ENCODE data around the gene TCF7L2.

Gene TCF7L2

DNA sequence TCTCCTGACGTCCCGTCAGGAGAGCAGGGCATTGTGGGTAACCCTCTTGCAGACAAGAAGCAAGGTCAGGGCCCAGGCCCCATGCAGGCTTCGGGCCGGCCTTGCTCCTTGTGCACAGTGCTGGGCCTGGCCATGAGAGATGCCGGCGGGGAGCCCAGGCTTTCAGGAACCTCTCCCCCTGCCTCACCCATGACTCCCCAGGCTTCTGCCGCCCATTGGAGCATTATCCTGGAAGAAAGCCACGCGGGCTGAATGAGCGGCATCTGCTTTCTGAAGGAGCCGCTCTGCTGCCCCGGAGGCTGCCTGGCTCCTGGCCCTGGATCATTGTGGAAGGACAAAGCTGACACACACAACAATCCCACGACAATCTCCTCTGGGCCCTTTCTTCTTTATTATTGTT lies 233.5 kb downstream of the TCF7L2 start:
- Histone ChIP-seq H3F3A (ENCODE audit: insufficient read depth, low read length) (no peaks in the 10 kb centered on the region), H3K9ac (ENCODE audit: low read length) (no peak overlapping the region), H3K4me1 (ENCODE audit: insufficient read depth, low read length, severe bottlenecking) (no peaks in the 10 kb centered on the region), H3K4me3 (ENCODE audit: low read depth, low read length, poor library complexity, severe bottlenecking) (no peak overlapping the region), H4K20me1 (ENCODE audit: insufficient read depth, low read length) (no peaks in the 10 kb centered on the region), H3K36me3 (ENCODE audit: insufficient read depth, low read length) (no peaks in the 10 kb centered on the region), H3K79me2 (ENCODE audit: insufficient read depth, low read length) (no peaks in the 10 kb centered on the region), H3K9me2 (ENCODE audit: low read depth, low read length) (no peaks in the 10 kb centered on the region), H3K9me3 (ENCODE audit: low read length) (no peaks in the 10 kb centered on the region), H2AFZ (ENCODE audit: low read length) (no peak overlapping the region), H3K27ac (ENCODE audit: low read depth, low read length, poor library complexity, severe bottlenecking) (no peak overlapping the region), H3K27me3 (ENCODE audit: insufficient read depth, low read length) (no peaks in the 10 kb centered on the region), H3K4me2 (ENCODE audit: low read length) (no peak overlapping the region)
- TF ChIP-seq CTCF (IDR thresholded peaks at IDR 0.05; ENCODE audit: low read length) (no peak), EZH2 (IDR thresholded peaks at IDR 0.05; ENCODE audit: borderline replicate concordance, low read length) (no peak)

DNA sequence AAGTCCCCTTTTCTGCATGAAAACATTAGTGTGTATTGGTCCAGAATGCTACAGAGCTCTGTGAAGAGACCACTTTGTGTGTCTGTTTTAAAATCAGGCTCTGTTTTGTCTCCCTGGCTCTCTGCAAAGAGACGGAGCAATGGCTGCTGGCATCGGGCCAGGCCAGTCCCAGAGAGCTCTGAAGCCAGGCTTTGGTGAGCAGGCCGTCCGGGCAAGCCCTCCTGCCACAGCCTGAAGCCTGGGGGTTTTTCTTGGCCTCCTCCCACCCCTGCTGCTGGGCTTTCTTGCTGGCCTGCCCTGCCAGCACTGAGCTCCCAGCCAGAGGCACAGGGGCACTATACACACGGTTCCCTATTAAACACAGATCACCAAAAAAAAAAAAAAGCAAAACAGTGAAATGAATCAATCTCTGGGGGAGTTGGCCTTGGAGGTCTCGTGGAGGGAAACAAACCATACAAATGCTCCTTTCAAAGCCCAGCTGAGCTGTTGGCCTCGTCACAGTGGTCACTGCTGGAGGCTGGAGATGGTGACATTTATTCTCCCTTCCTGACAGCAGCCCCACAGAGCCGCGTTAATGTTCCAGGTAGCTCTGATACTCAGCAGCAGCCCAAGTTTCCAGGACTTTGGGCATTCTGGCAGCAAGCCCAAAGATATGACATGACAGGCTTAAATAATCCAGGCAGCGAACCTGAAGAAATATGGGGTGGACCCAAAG lies 237.2 kb downstream of the TCF7L2 start:
- Histone ChIP-seq H3K9me3 (ENCODE audit: low read length) (no peaks in the 10 kb centered on the region), H3K27ac (ENCODE audit: low read depth, low read length, poor library complexity, severe bottlenecking) (no peak overlapping the region), H3K79me2 (ENCODE audit: insufficient read depth, low read length) (no peaks in the 10 kb centered on the region), H4K20me1 (ENCODE audit: insufficient read depth, low read length) (no peaks in the 10 kb centered on the region), H3K4me3 (ENCODE audit: low read depth, low read length, poor library complexity, severe bottlenecking) (no peak overlapping the region), H3K27me3 (ENCODE audit: insufficient read depth, low read length) (no peaks in the 10 kb centered on the region), H3K36me3 (ENCODE audit: insufficient read depth, low read length) (no peaks in the 10 kb centered on the region), H3K9me2 (ENCODE audit: low read depth, low read length) (no peaks in the 10 kb centered on the region), H2AFZ (ENCODE audit: low read length) (no peak overlapping the region), H3K9ac (ENCODE audit: low read length) (no peak overlapping the region), H3K4me2 (ENCODE audit: low read length) (no peak overlapping the region), H3F3A (ENCODE audit: insufficient read depth, low read length) (no peaks in the 10 kb centered on the region), H3K4me1 (ENCODE audit: insufficient read depth, low read length, severe bottlenecking) (no peaks in the 10 kb centered on the region)
- no peak for TF ChIP-seq CTCF (IDR thresholded peaks at IDR 0.05; ENCODE audit: low read length)

DNA sequence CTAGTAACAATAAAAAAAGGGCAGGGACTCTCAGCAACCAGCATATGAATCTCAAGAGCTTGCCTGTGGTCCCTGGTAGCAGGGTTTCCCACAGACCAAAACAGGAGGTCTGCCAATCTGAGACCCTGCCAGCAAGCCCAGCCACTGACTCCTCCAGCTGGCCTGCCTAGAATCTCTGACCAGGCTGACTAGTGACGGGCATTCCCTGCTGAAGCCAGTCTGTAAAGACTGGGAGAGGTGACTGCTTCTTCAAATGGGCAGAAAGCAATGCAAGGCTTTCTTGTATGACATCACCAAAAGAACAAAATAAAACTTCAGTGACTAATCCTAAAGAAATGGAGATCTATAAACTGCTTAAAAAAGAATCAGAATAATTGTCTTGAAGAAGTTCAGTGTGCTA lies 249.4 kb downstream of the TCF7L2 start:
- H3K4me1 ChIP-seq (ENCODE audit: insufficient read depth, low read length, severe bottlenecking) = no peaks in the 10 kb centered on the region
- no peak overlapping the region for H2AFZ ChIP-seq (ENCODE audit: low read length)
- H4K20me1 ChIP-seq (ENCODE audit: insufficient read depth, low read length) = no peaks in the 10 kb centered on the region
- H3K4me3 ChIP-seq (ENCODE audit: low read depth, low read length, poor library complexity, severe bottlenecking) = no peak overlapping the region
- H3K9me3 ChIP-seq (ENCODE audit: low read length) = no peaks in the 10 kb centered on the region
- no peak overlapping the region for H3K4me2 ChIP-seq (ENCODE audit: low read length)
- H3K27me3 ChIP-seq (ENCODE audit: insufficient read depth, low read length) = no peaks in the 10 kb centered on the region
- no peak overlapping the region for H3K9ac ChIP-seq (ENCODE audit: low read length)
- H3K27ac ChIP-seq (ENCODE audit: low read depth, low read length, poor library complexity, severe bottlenecking) = no peak overlapping the region
- H3K79me2 ChIP-seq (ENCODE audit: insufficient read depth, low read length) = no peaks in the 10 kb centered on the region
- H3K9me2 ChIP-seq (ENCODE audit: low read depth, low read length) = no peaks in the 10 kb centered on the region
- TF ChIP-seq CTCF (IDR thresholded peaks at IDR 0.05; ENCODE audit: low read length) (no peak), EZH2 (IDR thresholded peaks at IDR 0.05; ENCODE audit: borderline replicate concordance, low read length) (no peak)
- no peaks in the 10 kb centered on the region for H3K36me3 ChIP-seq (ENCODE audit: insufficient read depth, low read length)
- no peaks in the 10 kb centered on the region for H3F3A ChIP-seq (ENCODE audit: insufficient read depth, low read length)
